GM21717 (cell line): Measurements from ENCODE around the gene GABRD.

Experiments used
- ATAC-seq: cut with Tn5 transposase; IDR thresholded peaks from one replicate; pipeline ENCODE4 v1.9.1; 2021; ENCODE audit warnings: mild to moderate bottlenecking, moderate library complexity; ENCODE audit not compliant: unreplicated experiment

The GABRD gene

GRCh38 chr1:2016123-2016522, 3.0 kb upstream of the GABRD start:
- no peak for ATAC-seq

GRCh38 chr1:2018217-2019171, 651 bp upstream of the GABRD start:
- ATAC-seq: no peak

DNA sequence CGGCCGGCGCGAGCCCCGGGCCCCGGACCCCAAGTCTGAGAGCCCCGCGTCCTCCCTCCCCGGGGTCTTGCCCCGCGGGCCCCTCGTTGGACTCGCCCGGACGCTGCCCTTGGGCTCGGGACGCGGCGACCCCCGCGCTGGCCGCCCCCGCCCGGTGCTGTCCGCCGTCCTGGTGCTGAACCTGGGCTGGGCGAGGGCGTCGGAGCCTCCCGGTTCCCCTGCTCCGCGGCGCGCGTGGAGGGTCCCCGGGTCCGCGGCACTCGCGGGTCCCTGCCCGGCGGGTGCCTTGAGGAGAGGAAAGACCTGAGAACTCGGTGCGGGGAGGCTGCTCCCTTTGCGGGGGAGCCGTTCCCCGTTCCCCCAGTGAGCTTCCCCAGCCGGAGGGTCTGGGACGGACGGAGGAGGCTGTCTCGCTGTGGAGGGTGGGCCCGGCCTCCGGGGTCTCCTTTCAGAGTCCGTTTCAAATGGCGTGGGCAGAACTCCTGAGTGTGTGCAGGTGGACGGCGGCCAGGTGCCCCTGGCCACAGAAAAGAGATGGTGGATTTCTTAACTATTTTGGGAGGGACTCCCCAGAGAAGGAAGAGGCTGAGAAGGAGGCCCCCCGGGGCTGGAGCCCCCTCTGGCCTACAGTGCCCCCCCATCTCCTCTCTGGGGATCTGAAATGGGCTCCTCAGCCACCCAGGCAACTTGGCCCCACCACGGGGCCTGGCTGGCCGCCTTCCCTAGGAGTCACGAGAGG, 595 bp downstream of the GABRD start:
- ATAC-seq: no peak

DNA sequence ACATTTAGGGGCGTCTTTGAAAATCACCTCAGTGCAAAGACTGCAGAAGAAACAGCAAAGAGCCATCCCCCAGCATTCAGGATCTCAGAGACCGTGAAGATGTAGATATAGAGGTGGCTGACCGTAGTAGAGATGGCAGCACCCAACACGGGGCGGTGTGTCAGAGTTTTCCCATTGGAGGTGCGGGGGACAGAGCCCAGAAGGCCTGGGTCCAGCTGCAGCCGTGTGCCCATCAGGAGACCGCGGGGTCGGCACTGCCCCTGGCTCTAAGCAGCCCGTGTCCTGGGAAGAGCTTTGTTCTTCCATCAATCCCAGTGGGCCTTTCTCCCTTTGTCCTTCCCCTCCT, 1.1 kb downstream of the GABRD start:
- ATAC-seq: no peak

DNA sequence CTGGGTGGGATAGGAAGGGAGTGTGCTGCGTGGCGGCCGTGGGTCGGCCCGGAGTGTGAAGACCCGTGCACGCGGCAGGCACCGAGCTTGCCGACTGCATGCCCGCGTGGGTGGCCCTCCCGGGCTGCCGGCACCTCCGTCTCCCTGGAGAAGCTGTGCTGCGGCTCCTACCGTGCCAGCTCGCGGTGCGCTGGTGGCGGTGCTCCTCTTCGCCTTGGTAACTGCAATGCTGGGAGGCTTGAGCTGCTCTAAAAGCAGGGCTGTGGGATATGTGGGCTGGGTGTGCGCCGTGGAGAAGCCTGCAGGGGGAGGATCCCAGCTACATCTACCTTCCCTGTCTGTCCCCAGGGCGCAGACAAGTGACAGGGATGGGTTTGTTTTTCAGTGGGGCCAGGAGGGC, 2.4 kb downstream of the GABRD start:
- ATAC-seq: no peak

DNA sequence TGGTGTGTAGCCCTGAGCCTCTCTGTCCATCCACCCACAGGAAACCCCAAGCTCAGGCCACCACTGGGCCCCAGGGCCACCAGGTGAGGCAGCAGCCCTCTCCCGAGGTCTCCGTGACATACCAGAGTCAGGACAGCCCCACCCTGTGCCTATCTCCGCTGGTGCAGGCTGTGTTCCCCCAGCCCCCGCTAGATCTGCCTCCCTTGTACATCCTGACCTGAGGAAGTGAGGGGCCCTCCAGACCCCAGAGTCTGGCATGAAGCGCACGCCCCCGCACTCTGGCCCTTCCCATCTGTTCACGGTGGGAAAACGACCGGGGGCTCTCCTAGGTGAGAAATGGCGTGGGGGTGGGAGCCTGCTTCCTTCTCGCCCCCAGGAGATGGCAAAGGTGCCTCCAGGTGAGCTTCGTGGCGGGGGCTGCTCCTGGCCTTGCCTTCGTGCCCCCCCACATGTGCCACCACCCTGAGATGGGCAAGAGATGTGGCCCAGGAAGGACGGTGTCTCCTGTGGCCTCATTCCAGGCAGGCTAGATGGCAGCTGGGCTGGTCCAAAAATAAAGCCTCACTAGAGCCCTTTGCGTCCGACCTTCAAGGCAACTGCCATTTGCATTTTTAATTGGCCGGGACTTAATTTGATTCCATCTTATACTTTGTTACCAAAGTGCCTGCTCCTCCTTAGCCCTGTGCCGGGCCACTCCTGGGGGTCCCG, 3.1 kb downstream of the GABRD start:
- no peak for ATAC-seq

DNA sequence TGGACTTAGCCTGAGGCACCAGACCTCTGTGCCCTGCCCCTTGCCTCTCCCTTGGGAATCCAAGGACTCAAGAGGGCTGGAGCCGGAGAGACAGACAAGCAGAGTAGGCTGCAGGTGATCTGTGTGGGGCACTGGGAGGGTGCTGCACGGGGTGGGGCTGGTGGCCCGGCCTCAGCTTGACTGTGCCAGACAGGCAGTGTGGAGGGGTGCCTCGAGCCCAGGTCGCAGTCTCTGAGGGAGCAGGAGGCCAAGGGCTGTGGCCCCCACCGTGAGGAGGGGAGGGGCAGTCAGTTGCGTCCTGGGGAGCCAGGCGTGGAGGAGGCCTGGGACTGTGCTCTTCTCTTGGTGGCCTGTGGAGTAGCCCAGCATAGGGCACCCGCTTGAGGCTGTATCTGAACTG, 4.0 kb downstream of the GABRD start:
- no peak for ATAC-seq

DNA sequence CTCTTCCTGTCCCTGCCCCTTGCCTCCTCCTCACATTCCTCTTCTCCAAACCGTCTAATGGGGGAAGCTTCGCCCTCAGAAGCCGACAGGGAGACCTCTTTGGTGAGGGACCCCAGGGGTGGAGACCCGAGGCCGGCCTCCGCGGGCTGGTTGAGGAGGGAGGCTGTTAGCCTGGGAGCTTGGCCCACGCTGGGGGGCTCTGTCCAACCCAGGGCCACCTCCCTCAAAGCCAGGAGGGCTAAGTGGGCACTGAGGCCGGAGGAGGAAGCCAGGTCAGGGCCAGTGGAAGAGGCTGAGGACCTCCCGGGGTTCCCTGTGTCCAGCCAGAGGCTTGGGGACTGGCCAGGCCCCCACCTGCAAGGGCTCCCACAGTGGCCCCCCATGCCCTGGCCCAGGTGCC, 5.3 kb downstream of the GABRD start:
- ATAC-seq: no peak

- ATAC-seq: no peak
Measured at GRCh38 chr1:2024887-2025286, 5.7 kb downstream of the GABRD start.

DNA sequence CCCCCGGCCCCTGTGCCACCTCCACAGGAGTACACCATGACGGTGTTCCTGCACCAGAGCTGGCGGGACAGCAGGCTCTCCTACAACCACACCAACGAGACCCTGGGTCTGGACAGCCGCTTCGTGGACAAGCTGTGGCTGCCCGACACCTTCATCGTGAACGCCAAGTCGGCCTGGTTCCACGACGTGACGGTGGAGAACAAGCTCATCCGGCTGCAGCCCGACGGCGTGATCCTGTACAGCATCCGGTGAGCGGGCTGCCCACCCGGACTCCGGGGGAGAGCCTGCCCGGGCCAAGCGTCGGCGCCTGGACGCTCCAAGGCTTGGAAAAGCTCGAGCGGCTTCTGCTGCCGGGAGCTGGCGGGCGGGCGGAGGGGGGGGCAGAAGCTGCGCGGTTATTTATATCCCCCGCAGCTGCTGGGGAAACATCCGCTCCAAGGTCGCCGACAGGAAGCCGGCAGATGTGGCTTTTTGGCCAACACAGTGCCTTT, 6.4 kb downstream of the GABRD start:
- ATAC-seq: no peak

DNA sequence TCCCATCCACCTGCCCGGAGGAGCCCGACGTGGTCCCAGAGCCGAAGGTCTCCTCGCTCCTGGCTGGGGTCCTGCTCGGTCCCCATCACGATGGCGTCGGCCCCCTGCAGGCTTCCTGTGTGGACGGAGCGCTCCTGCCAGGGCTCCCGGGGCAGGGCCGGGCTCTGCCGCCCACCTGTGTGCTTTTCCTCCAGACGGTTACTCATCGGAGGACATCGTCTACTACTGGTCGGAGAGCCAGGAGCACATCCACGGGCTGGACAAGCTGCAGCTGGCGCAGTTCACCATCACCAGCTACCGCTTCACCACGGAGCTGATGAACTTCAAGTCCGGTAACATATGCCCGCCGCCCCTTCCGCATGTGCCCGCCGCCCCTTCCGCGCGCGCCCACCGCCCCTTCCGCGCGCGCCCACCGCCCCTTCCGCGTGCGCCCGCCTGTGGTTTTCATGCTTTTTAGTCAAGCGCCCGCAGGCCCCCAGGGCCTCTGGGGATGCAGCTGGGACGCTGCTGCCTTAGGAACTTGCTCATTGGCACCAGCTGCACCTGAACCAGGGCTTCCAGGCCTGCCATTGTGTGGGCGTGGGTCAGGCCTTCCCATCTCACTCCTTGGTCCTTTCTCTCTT, 8.9 kb downstream of the GABRD start:
- no peak for ATAC-seq

DNA sequence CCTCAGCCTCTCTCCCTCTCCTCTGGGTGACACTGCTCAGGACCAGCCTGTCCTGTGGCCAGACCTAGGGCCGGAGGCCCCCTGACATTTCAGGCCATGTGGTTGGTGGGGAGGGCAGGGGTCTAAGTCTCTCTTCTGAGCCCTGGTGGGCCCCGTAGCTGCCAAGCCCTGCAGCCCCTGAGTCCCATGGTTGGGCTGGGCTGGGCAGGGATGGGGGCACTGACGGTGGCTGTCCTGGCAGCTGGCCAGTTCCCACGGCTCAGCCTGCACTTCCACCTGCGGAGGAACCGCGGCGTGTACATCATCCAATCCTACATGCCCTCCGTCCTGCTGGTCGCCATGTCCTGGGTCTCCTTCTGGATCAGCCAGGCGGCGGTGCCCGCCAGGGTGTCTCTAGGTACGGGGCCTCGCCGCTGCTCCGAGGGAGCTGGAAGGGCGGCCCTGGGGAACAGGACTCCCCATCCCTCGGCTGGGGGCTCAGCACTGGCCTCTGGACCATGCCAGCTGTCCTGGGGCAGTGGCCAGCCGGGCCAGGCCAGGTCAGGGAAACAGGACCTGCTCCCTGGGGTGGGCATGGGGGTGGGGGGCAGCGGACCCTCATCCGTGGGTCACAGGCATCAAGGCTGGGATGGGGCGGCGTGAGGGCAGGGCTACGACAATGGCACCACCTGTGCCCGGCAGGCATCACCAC, 9.9 kb downstream of the GABRD start:
- ATAC-seq: no peak

GRCh38 chr1:2029561-2029960, 10.4 kb downstream of the GABRD start:
- no peak for ATAC-seq

DNA sequence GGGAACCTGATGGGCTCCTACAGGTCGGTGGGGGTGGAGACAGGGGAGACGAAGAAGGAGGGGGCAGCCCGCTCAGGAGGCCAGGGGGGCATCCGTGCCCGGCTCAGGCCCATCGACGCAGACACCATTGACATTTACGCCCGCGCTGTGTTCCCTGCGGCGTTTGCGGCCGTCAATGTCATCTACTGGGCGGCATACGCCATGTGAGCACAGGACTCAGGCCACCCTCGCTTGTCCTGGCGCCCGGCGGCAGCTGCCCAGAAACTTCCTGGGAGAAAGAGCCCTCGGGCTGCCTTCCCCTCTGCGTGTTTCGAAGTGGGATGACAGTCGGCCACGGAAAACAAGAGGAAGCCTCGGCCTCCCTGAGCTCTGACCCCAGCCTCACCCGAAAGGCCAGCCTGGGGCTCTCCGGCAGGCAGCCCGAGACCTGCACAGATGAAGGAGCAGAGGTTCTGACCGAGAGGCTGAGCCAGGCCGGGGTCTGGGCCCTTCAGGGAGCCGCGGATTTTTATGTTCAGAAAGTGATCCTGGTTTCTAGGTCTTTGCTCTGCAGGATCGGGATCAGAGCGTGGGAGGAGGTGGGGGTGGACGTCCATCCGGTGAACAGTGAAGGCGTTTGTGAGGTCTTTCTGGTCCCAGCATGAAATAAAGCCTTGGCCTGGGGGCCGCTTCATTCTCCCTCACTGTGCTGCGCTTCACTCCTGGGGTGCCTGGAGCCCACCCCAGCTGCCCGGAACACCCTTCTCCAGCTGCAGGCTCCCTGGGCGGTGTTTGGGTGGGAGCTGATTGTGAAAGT, 11.1 kb downstream of the GABRD start:
- ATAC-seq: no peak

DNA sequence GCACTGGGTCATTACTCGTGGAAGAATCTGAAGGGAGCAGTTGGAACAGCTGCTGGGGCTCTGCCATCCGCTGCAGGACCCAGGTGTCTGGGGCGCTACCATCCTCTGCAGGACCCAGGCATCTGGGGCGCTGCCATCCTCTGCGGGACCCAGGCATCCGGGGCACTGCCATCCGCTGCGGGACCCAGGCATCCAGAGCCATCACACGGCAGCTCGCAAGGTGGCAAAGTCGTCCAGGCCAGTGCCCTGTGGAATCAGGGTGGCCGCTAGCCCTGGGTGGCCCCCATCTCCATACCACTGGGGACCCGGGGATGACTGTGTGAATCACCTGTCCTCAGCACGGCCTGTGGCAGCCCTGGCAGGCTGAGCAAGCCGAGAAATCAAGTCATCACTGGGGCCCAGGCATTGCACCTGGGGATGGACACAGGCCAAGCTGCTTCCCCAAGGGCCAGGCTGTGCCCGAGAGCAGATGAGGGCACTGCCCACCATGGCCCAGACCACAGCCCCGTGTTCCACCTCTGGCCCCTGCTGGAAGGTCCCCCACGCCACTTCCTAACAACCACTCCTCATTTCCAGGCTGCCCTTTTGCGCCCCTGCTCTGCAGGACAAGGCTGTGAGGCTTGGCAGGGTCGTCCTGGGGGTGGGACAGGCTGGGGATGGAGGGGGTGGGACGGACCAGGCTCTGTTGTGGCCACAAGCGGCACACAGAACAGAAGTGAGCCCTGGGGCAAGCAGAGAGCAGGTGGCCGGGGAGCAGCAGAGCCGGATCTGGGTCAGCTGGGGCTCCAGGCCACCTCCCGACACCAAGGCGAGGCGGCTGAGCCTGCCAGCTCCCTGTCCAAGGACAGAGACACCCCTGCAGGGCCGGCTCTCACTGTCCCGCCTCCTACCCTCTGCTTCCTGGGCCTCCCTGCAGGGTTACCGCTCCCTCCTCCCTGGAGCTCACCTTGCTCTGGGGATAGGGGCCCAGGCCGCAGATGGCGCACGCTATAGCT, 12.7 kb downstream of the GABRD start:
- ATAC-seq: no peak

- ATAC-seq: no peak
Measured at GRCh38 chr1:2032737-2033136, 13.6 kb downstream of the GABRD start.

GRCh38 chr1:2033165-2033564, 14.0 kb downstream of the GABRD start:
- ATAC-seq: no peak

GRCh38 chr1:2036287-2036686, 17.1 kb downstream of the GABRD start:
- no peak for ATAC-seq
